HepG2 (cell line): ENCODE data around the gene ATXN2. TPM values are rescaled to one million over a fixed set of nuclear protein-coding genes. Genes with fewer than 3 reads are reported as not detected.
A peak's percentile ranks its signal among the peaks of the same experiment; 100 is the strongest.

Experiments
- ATAC-seq: fragments of 200-7000 bp; cut with Tn5 transposase; 3 replicates; pipeline ENCODE4 v1.9.1; 2020; ENCODE audit warnings: mild to moderate bottlenecking, moderate library complexity
- BruUV-seq: library from RNA; stranded (reverse); fragments of 400-500 nt; replicated peaks from 2 replicates; lab custom pipeline; 2021; lab: Mats Ljungman, UMichigan
- CTCF ChIA-PET: fragments of 300-600 bp; formaldehyde crosslinking; extraction: SDS; loops from one replicate; lab custom pipeline; 2021; ENCODE audit warnings: low total read pairs, inconsistent platforms, low intra/inter-chr PET ratio; lab: Yijun Ruan, JAX
- POLR2A ChIA-PET: fragments of 350-600 bp; sonication (Branson Sonifier 250); formaldehyde crosslinking; loops from one replicate; lab custom pipeline; 2020; ENCODE audit warnings: antibody characterized with exemption, inconsistent platforms; lab: Yijun Ruan, JAX
- DNase-seq: peaks from one replicate; pipeline ENCODE4 v3.0.0-alpha.2; 2015; ENCODE audit warnings: low spot score
- FAIRE-seq: peaks from 3 replicates; lab custom pipeline; 2011; peaks lifted over from hg19 to GRCh38; lab: Jason Lieb, UNC
- H2AFZ ChIP-seq: one replicate; pipeline ENCODE4 v1.6.1; 2011; ENCODE audit warnings: low read length, inconsistent platforms
- H3K27ac ChIP-seq: fragments of 300-600 bp; 3 replicates; pipeline ENCODE4 v1.8.0; 2011; ENCODE audit warnings: mixed run types, mild to moderate bottlenecking, mixed read lengths, low read length, inconsistent platforms; ENCODE audit not compliant: insufficient read depth; ENCODE audit errors: extremely low read length
- H3K27me3 ChIP-seq, 2 experiments: fragments of 200-600 bp in 1 of 2; 2 replicates in 1 of 2; 3 replicates in 1 of 2; pipeline versions ENCODE4 v1.6.0 to v1.8.0; 2011; ENCODE audit warnings: low read length in 2 of 2, mild to moderate bottlenecking in 2 of 2, moderate library complexity in 2 of 2, inconsistent platforms in 1 of 2; ENCODE audit not compliant: insufficient read depth in 2 of 2, control insufficient read depth in 1 of 2
- H3K36me3 ChIP-seq, 2 experiments: fragments of 200-600 bp in 1 of 2; replicated peaks in 1 of 2; 2 replicates in 1 of 2; 3 replicates in 1 of 2; pipeline versions ENCODE4 v1.5.1 to v1.8.0; 2011; ENCODE audit warnings: low read length in 2 of 2, inconsistent platforms in 1 of 2; ENCODE audit not compliant: insufficient read depth in 2 of 2, control insufficient read depth in 1 of 2
- H3K4me1 ChIP-seq: 2 replicates; pipeline ENCODE4 v1.5.1; 2012; ENCODE audit warnings: low read length, inconsistent platforms; ENCODE audit not compliant: insufficient read depth
- H3K4me2 ChIP-seq: 2 replicates; pipeline ENCODE4 v1.6.0; 2011; ENCODE audit warnings: low read depth, low read length, inconsistent platforms
- H3K4me3 ChIP-seq, 3 experiments: fragments of 200-600 bp in 1 of 3; sonication (generic), shearing (Covaris generic) in 1 of 3; replicated peaks in 1 of 3; 2 replicates each; pipeline ENCODE4 v1.5.1; 2011 to 2016; ENCODE audit warnings: low read length in 3 of 3, inconsistent platforms in 2 of 3, low read depth in 2 of 3, mild to moderate bottlenecking in 2 of 3, control low read depth in 1 of 3, mixed read lengths in 1 of 3; ENCODE audit not compliant: insufficient read depth in 1 of 3
- H3K79me2 ChIP-seq: one replicate; pipeline ENCODE4 v1.6.1; 2011; ENCODE audit warnings: low read length, inconsistent platforms; ENCODE audit not compliant: insufficient read depth
- H3K9ac ChIP-seq: 2 replicates; pipeline ENCODE4 v1.6.0; 2011; ENCODE audit warnings: mild to moderate bottlenecking, low read depth, low read length, inconsistent platforms; ENCODE audit not compliant: insufficient read depth
- H3K9me3 ChIP-seq: 2 replicates; pipeline ENCODE4 v1.5.1; 2012; ENCODE audit warnings: mild to moderate bottlenecking, low read length
- H4K20me1 ChIP-seq: 2 replicates; pipeline ENCODE4 v1.6.0; 2011; ENCODE audit warnings: inconsistent platforms, mild to moderate bottlenecking, low read length, moderate library complexity; ENCODE audit not compliant: insufficient read depth
- AGO2 ChIP-seq: fragments of 200-400 bp; formaldehyde crosslinking; optimal IDR thresholded peaks from 2 replicates; pipeline ENCODE3; 2017; ENCODE audit warnings: mild to moderate bottlenecking, low read depth, low read length, moderate library complexity
- HNF4G ChIP-seq, 2 experiments: sonication (generic) in 1 of 2; formaldehyde crosslinking in 1 of 2; IDR thresholded peaks; 2 replicates each; pipeline versions ENCODE4 v1.4.0 to v1.6.1; 2011 to 2020; ENCODE audit warnings: borderline replicate concordance in 2 of 2, low read depth in 2 of 2, mild to moderate bottlenecking in 2 of 2, low read length in 1 of 2, missing genetic modification reagents in 1 of 2, moderate library complexity in 1 of 2
- SAP130 ChIP-seq: IDR thresholded peaks from 2 replicates; pipeline ENCODE4 v1.6.1; 2016; ENCODE audit warnings: low read depth
- ZNF652 ChIP-seq: IDR thresholded peaks from 2 replicates; pipeline ENCODE4 v1.6.1; 2016; ENCODE audit warnings: low read depth, borderline replicate concordance
- ZNF678 ChIP-seq: sonication (generic); formaldehyde crosslinking; IDR thresholded peaks from 2 replicates; pipeline ENCODE4 v1.4.0; 2020; ENCODE audit warnings: mild to moderate bottlenecking, missing genetic modification reagents
- WGBS: methylation state at CpG from one replicate; pipeline ENCODE4 v1.1.6; 2017; ENCODE audit warnings: low lambda C conversion rate; 5-methylcytosine and 5-hydroxymethylcytosine counted together
- in situ Hi-C: cut with HindIII; loops from 2 replicates; pipeline ENCODE4 v1.10.0; 2017; ENCODE audit warnings: low pct_unique_long_range_greater_than_20kb; ENCODE audit not compliant: extremely low pct_ligation_motif_present
- intact Hi-C: fragments of 100-400 bp; cut with micrococcal nuclease; formaldehyde crosslinking; loops from one replicate; pipeline ENCODE4 v1.10.0; 2022; ENCODE audit not compliant: unreplicated experiment
- polyA plus RNA-seq, 8 experiments: library from polyadenylated mRNA; depleted of rRNA in 3 of 8; stranded (reverse) in 7 of 8; unstranded in 1 of 8; fragments of >200 nt; fragmentation: Illumina TruSeq in 4 of 8; extraction: Trizol in 4 of 8; gene quantifications; 2 replicates each; pipeline versions ENCODE4 v1.2.1 to v1.2.3, GENCODE V29; 2011 to 2016; ENCODE audit warnings: low read depth in 4 of 8, missing spikeins in 1 of 8, mixed read lengths in 1 of 8; ENCODE audit not compliant: insufficient read depth in 1 of 8
- total RNA-seq, 5 experiments: library from RNA; depleted of rRNA; stranded (reverse); fragments of >200 nt; fragmentation: Illumina TruSeq; extraction: Trizol; gene quantifications; 2 replicates each; pipeline ENCODE4 v1.2.3, GENCODE V29; 2016; ENCODE audit warnings: low read depth in 1 of 5
- TF ChIP-seq, protein P1 (sequence below): sonication (generic); formaldehyde crosslinking; IDR thresholded peaks from 2 replicates; pipeline ENCODE4 v1.5.0; 2020; ENCODE audit warnings: missing genetic modification reagents
- TF ChIP-seq, protein P2 (sequence below): sonication (generic); formaldehyde crosslinking; IDR thresholded peaks from 2 replicates; pipeline ENCODE4 v1.4.0; 2020; ENCODE audit warnings: mild to moderate bottlenecking, missing genetic modification reagents
- TF ChIP-seq, protein P3 (sequence below): sonication (generic); formaldehyde crosslinking; IDR thresholded peaks from 2 replicates; pipeline ENCODE4 v1.5.1; 2020; ENCODE audit warnings: missing genetic modification reagents, mild to moderate bottlenecking, borderline replicate concordance

Gene ATXN2
- total and polyA plus RNA-seq, 2 of the 13 experiments (the other 11 are each of a cell fraction or from before 2014, with no cell fraction given): 18.1 to 27.1 TPM

DNA sequence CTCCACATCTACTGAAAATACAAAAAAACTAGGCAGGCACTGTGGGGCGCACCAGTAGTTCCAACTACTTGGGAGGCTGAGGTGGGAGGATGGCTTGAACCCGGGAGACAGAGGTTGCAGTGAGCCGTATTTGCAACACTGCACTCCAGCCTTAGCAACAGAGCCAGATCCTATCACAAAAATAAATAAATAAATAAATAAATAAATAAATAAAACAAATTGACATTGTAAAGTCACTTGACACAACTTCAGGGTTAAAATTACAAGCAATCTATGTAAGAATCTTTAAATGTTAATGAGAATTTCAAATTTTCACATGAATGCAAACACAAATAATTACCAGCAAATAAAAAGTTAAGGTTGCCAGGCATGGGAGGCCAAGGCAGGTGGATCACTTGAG lies 11.1 kb downstream of the ATXN2 start:
- no peak overlapping the region for H3K9ac ChIP-seq
- in situ Hi-C loops (no loop called here), intact Hi-C loops (no loop called here)
- ChIA-PET POLR2A (interaction anchor here (0.9 kb wide), 1 partner anchor 11 kb away, joined by 3 read pairs; the partner anchor contains the start of gene ATXN2), CTCF (no interaction called here)
- no peak for TF ChIP-seq AGO2
- TF ChIP-seq, protein P1, sequence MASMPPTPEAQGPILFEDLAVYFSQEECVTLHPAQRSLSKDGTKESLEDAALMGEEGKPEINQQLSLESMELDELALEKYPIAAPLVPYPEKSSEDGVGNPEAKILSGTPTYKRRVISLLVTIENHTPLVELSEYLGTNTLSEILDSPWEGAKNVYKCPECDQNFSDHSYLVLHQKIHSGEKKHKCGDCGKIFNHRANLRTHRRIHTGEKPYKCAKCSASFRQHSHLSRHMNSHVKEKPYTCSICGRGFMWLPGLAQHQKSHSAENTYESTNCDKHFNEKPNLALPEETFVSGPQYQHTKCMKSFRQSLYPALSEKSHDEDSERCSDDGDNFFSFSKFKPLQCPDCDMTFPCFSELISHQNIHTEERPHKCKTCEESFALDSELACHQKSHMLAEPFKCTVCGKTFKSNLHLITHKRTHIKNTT (CRISPR knock-in tag): no peak
- H3K4me3 ChIP-seq: no peak overlapping the region
- no TSS peak for BruUV-seq
- peaks cover 92% of the 10 kb centered on the region for H3K79me2 ChIP-seq
- no peak overlapping the region for H2AFZ ChIP-seq
- H3K4me1 ChIP-seq: peaks cover 67% of the 10 kb centered on the region
- DNase-seq: no peak
- H3K9me3 ChIP-seq: no peaks in the 10 kb centered on the region
- ATAC-seq: no peak
- peaks cover 27% of the 10 kb centered on the region for H4K20me1 ChIP-seq
- no peak for FAIRE-seq
- 97% methylated on average over 3 of the region's 3 CpGs for WGBS
- peak overlapping the region; percentile 71 for H3K27ac ChIP-seq
- H3K36me3 ChIP-seq: peaks cover 0 to 1% of the 10 kb centered on the region in 2 experiments; a peak in 1 of 5 replicates
- H3K27me3 ChIP-seq: no peaks in the 10 kb centered on the region
- H3K4me2 ChIP-seq: peak overlapping the region; percentile 8; the same call in 1 of the 2 replicates

DNA sequence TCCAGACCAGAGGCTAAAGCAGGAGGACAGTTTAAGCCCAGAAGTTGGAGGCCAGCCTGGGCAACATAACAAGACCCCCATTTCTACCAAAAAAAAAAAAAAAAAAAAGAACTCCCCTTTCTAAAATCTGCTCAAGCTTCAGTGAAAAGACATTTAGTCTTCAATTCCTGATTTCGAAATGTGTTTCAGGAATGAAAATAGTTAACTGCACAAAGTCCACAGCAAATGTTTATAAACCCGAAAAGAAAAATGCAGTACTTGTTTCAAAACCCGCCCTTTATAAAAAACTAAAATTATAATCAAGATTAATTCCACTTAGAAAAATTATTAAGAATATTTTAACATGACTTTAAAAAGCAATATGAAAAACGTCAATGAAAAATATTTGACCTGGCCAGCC lies 12.1 kb downstream of the ATXN2 start:
- no peaks in the 10 kb centered on the region for H3K27me3 ChIP-seq
- H3K36me3 ChIP-seq: peaks cover 1 to 3% of the 10 kb centered on the region in 2 experiments; a peak in 1 of 5 replicates
- H4K20me1 ChIP-seq: peaks cover 25% of the 10 kb centered on the region
- ATAC-seq (no peak), DNase-seq (peak; percentile 56), FAIRE-seq (peak; percentile 15)
- no TSS peak for BruUV-seq
- peaks cover 90% of the 10 kb centered on the region for H3K79me2 ChIP-seq
- ChIA-PET CTCF (no interaction called here), POLR2A (interaction anchor here (0.6 to 0.7 kb wide), 2 partner anchors 10 to 56 kb away, joined by 3 to 4 read pairs; no protein-coding TSS in a partner anchor)
- 8% methylated on average over 4 of the region's 4 CpGs for WGBS
- H3K27ac ChIP-seq: peak overlapping the region; percentile 71
- no peak overlapping the region for H2AFZ ChIP-seq
- in situ Hi-C loops: no loop called here
- H3K4me1 ChIP-seq: peaks cover 58% of the 10 kb centered on the region
- no peak overlapping the region; a peak in 2 of 6 replicates for H3K4me3 ChIP-seq
- peak overlapping the region; percentile 40; the same call in 1 of the 2 replicates for H3K9ac ChIP-seq
- H3K9me3 ChIP-seq: no peaks in the 10 kb centered on the region
- H3K4me2 ChIP-seq: peak overlapping the region; percentile 67
- intact Hi-C loops: no loop called here
- TF ChIP-seq, protein P2, sequence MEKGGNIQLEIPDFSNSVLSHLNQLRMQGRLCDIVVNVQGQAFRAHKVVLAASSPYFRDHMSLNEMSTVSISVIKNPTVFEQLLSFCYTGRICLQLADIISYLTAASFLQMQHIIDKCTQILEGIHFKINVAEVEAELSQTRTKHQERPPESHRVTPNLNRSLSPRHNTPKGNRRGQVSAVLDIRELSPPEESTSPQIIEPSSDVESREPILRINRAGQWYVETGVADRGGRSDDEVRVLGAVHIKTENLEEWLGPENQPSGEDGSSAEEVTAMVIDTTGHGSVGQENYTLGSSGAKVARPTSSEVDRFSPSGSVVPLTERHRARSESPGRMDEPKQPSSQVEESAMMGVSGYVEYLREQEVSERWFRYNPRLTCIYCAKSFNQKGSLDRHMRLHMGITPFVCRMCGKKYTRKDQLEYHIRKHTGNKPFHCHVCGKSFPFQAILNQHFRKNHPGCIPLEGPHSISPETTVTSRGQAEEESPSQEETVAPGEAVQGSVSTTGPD: no peak
- TF ChIP-seq ZNF678 (CRISPR knock-in tag) (no peak), HNF4G (IDR thresholded peaks at IDR 0.05; ENCODE audit: borderline replicate concordance, low read depth, low read length) (peak; percentile 31; the same call in 1 of the 2 replicates), HNF4G (CRISPR knock-in tag; IDR thresholded peaks at IDR 0.05; ENCODE audit: borderline replicate concordance, low read depth) (no peak), SAP130 (0 out of 2 replicates have a peak, but pooled peaks have one; percentile 18), ZNF652 (peak; percentile 91)
- TF ChIP-seq, protein P3, sequence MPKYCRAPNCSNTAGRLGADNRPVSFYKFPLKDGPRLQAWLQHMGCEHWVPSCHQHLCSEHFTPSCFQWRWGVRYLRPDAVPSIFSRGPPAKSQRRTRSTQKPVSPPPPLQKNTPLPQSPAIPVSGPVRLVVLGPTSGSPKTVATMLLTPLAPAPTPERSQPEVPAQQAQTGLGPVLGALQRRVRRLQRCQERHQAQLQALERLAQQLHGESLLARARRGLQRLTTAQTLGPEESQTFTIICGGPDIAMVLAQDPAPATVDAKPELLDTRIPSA (CRISPR knock-in tag): no peak
